HG02938 (cell line): Measurements from ENCODE around the gene TMEM184A.

Experiments used
- ATAC-seq: cut with Tn5 transposase; IDR thresholded peaks from one replicate; pipeline ENCODE4 v1.9.1; 2021; ENCODE audit warnings: mild to moderate bottlenecking, moderate library complexity; ENCODE audit not compliant: unreplicated experiment

TMEM184A gene

DNA sequence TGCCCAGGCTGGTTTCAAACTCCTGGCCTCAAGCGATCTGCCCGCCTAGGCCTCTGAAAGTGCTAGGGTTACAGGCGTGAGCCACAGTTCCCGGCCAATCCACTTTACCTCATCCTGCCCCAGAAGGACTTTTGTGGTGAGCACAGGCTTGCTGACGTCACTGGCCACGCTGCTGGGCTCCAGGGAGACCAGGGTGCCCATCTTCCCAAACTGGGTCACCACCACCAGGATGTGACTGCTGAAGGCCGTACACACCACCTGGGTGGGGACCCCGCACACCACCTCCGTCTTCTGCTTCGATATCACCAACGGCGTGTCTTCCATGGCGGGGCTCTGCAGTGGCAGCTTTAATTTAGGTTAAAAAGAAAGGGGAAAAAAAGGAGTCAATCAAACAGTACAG lies 13.0 kb upstream of the TMEM184A start:
- ATAC-seq, result no peak

DNA sequence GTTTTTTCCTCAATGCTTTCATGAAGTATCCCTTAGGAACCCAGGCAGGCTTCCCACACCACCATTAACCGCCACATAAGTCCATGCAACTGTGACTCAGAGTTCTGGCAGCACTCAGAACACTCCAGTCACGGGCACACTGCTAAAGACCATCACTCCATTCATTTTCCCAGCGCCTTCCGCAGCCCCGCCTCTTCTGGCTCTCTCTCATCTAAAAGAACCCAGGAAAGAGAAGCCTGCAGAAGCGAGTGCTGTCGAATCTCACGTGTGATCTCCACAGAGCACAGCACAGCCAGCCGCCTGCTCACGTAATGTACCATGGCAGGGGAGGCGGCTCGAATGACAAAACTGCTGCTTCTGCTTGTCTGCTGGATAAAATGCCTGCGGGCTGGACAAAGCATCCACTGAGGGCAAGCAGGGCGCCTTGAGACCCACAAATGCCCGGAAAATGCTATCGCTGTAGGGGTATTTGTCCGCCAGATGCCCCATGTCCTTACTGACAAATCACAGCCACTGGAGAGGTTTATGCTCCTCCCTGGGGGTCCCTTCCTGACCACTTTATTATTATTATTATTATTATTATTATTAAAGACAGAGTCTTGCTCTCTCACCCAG lies 12.0 kb upstream of the TMEM184A start:
- ATAC-seq, result no peak

- no peak for ATAC-seq
These were observed 11.2 kb upstream of the TMEM184A start for GRCh38 chr7:1567049-1567771.

GRCh38 chr7:1566687-1567048 lies 10.7 kb upstream of the TMEM184A start:
- ATAC-seq, result no peak

- ATAC-seq, result no peak
These were observed 8.6 kb upstream of the TMEM184A start for GRCh38 chr7:1564603-1565022.

DNA sequence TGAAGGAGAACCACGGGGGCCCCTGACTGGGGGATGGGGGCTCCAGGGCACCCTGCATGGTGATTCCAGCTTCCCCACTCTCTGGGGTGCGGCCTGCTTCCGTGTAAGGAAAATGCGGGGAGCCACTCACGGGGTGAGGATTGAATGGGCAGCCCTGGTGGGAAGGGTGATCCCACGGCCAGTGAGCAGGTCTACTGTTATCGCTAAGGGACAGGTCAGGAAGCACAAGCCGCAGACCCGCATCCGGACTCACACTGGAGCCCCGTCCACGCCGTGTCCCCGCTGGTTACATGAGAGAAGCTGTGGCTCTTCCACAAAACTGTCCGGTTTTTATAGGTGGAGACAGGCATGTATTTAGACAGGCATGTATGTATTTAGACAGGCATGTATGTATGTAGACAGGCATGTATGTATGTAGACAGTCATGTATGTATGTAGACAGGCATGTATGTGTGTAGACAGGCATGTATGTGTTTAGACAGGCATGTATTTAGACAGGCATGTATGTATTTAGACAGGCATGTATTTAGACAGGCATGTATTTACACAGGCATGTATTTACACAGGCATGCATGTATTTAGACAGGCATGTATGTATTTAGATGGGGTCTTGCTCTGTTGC lies 8.1 kb upstream of the TMEM184A start:
- ATAC-seq, result no peak

DNA sequence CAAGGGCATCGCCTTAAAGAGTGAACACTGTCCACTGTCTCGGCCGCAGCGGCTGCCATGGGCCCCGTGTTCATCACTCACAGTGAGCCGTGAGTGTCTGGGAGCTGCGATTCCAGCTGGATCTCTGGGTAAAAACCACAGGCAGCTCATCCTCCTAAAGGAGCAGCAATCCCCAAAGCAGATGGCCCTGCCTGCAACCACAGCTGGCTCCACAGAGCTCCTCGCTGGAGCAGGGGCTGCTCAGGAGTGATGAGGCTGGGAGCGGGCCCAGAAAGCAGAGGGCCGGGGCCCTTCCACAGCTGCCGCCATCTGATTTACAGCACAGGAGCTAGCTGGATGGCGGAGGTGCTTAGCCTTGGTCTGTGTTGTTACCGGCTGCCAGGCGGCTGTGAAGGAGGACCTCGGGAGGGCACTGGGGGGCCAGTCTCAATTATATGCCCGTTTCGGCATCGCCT lies 6.6 kb upstream of the TMEM184A start:
- no peak for ATAC-seq

- ATAC-seq, result no peak
These were observed 6.1 kb upstream of the TMEM184A start for GRCh38 chr7:1562116-1562515.

DNA sequence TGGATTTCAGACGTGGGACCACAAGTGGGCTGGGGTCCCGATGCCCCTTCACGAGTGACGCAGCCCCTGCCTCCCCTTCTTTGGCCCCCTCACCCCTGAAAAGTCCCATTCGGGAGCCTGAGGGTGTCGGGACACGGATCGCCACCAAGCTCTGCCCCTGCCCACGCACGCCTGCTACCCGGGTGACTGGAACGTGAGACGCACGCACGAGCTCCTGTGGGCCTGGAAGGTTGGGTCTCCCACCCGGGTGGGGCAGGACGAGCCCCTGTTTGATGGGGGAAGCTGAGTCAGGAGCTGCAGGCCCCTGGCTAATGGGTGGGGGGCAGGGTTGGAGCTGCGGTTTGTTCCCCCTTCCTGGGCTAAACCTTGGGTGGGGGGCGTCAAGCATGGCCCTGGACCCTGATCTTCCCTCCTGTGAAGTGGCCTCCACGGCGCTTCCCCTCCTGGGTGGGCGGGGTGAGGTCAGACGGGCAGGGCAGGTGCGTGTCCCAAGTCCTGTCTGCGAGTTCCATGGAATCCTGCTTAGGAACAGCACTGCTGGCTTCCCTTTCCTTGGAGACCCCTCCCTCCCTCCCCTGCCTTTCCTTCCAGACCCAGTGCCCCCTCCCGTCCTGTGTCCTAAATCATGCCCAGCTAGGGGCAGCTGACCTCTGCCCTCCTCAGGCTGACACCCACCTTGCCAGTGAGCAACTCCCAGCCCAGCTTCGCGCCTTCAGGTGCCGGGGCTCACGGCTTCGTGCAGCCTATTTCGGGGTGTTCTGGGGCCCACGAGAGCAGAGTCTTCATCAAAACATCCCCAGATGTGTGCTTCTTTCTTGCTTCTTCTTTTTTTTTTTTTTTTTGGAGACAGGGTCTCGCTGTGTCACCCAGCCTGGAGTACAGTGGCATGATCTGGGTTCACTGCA lies 5.3 kb upstream of the TMEM184A start:
- ATAC-seq, result no peak

- no peak for ATAC-seq
These were observed 4.6 kb upstream of the TMEM184A start for GRCh38 chr7:1560620-1561031.

DNA sequence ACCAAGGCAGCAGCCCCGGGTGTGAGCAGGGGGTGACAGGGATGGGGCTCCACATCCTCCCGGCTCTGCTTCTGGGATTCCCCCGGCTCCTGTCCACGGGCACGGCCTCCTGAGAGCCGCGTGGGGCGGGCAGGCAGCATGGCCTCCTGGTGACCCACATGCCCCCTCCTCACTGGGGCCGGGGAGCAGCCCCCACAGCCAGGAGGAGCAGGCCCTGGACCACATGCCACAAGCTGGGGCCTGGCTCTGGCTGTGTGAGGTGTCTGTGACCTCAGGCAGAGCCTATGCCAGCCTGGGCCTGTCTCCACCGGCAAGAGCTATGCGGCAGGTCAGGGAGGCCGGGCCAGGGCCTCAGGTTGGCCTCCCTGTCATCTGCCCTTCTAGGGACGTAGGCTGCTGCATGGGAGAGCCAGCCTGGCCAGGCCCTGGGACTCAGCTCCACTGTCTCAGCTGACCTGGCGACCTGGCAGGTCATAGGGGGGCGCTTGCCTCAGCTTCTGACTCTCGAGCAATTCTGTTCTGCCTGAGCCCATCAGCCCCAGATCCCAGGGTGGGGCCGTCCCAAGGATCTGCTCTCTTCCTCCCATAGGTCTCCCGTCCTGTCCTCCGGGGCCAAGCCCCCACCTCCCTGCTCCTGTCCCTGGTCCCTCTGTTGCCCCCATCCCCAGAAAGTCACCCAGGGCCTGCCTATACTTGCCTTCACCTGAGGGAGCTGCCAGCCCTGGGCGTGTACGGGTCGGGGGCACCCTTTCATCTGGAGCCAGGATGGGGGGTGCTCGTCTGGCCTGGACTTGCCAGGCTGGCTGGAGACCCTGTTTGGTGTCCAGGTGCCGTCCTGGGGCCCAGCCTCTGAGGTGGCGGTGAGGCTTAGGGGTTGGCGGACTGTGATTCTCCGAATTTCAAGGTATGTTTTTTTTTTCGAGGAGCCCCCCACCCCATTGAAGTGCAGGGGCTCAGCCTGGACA lies 3.9 kb upstream of the TMEM184A start:
- no peak for ATAC-seq

DNA sequence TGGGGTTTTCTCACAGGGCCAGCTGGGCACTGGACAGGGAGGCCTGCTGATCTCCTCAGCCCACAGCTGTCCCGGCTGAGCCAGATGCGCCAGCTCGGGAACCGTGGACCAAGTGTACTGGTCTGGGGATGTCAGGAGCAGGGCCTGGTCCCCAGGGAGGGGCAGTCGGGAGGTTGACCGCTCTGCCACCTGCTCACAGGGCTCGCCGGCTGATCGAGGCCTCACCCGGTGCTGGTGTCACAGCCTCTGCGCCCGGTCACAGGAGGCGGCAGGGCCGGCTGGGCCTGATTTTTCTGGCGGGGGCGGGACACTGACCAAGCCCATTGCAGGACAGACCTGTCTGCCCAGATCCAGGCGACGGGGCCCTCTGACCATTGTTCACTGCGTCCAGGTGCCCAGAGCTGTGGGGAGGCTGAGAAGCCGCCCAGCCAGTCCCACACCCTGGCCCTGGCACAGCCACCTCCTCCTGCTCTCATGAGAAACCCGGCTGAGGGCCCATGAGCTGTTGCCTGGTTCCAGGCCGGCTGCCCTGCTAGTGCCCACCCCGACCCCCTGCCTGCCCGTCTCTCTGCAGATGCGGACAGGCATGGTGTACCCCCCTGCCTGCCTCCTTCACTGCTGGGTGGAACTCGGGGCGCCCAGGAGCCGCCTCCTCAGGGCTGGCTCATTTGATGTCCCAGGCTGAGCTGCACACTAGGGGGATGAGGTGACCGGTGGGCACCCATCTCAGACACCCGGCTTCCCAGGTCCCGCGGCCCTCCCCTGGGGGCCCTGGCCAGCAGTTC lies 3.0 kb upstream of the TMEM184A start:
- ATAC-seq, result no peak

DNA sequence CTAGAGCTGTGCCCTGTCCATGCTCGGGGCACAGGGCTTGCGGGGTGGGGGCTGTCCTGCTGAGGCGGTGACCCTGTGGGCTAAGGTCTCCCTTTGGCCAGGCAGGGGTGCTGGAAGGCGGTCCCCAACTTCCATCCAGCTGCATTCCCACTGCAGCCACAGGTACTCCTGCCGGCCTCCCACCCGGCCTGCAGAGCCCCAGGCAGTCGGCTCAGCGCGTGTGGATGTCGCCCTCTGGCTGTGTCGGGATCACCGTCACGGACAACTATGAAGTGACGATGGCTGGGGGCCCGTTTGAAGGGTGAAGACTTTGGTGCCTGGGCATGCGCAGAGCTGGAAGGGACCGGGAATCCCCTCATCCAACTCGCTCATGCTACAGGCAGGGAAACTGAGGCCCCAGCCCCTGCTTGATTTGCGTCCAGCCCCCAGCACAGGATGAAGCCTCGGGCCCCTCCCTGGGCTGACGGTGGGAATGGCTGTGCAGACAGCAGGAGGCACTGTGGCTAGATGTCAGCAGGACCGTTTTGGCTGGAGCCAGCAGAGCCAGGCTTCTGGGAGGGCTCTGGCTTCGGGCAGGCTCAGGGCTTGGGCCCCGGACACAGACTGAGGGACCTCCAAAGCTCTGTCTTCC lies 2.3 kb upstream of the TMEM184A start:
- no peak for ATAC-seq

DNA sequence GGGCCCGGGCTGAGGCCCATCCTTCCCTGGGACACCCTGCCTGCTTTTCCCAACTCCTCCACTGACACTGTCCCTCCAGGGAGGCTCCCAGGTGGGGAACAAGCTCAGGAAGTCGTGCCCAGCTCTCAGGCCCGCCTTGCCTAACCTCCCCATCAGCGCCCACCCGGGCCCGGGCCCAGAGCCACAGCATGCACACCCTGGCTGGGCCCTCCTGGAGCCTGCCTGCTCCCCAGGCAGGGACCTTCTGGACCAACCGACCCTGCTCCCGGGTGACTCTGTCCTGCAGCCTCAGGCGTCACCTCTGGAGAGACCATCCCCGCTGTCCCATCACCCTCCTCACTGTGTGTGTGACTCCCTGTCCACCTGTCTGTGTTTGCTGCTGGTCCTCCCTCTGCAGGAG lies 1.8 kb upstream of the TMEM184A start:
- no peak for ATAC-seq

DNA sequence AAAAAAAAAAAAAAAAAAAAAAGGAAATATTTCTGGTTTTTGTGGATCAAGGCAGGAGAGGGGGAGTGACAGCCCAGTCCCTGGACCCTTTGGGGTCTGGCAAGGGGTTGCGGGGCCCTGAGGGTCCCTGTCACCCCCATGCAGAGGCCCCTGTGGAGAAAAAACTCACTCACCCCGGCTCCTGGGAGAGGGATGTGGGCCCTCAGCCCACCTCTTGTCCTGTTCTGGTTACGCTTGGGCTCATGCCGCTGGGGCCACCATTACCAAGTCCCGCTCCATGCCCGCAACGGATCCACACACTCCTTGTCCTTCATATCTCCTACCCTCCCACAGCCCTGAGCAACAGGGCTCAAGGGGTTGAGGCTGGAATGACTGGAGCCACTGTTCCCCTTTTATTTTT lies 1.0 kb upstream of the TMEM184A start:
- no peak for ATAC-seq

GRCh38 chr7:1555046-1555812 lies 776 bp downstream of the TMEM184A start:
- no peak for ATAC-seq

GRCh38 chr7:1554333-1555045 lies 1.5 kb downstream of the TMEM184A start:
- ATAC-seq, result no peak
